ENCODE data around the gene SCAPER. TPM values are rescaled to one million over a fixed set of nuclear protein-coding genes. Genes with fewer than 3 reads are reported as not detected.

SCAPER gene
- total and polyA plus RNA-seq, 2 donors (not counting 1 experiment from before 2014, with no cell fraction given): 8.3 to 61.6 TPM

- Histone ChIP-seq H4K20me1 (ENCODE audit: control insufficient read depth, insufficient read depth, low read length, poor library complexity, severe bottlenecking) (peaks cover 19% of the 10 kb centered on the region), H3K27me3 (replicated peaks in 1 of 4; ENCODE audit: control extremely low read depth in 1 of 4, control insufficient read depth in 3 of 4, insufficient read depth in 4 of 4, low read length in 3 of 4) (peaks cover 10 to 70% (median 57%) of the 10 kb centered on the region in 4 experiments), H3K4me3 (ENCODE audit: control extremely low read depth in 1 of 5, extremely low read depth in 1 of 5, insufficient read depth in 1 of 5, low read depth in 2 of 5, low read length in 4 of 5) (peak overlapping the region; percentile 11 to 55 (median 36)), H3K36me3 (replicated peaks in 1 of 2; ENCODE audit: control extremely low read depth in 1 of 2, control insufficient read depth in 1 of 2, extremely low read depth in 1 of 2, insufficient read depth in 2 of 2, low read length in 1 of 2) (no peaks in the 10 kb centered on the region), H3K9ac (ENCODE audit: low read length) (peak overlapping the region; percentile 59), H3K9me3 (ENCODE audit: control extremely low read depth in 1 of 3, control insufficient read depth in 2 of 3, insufficient read depth in 1 of 3, low read length in 2 of 3) (peaks cover 3 to 37% (median 10%) of the 10 kb centered on the region in 3 donors), H2AFZ (ENCODE audit: insufficient read depth, low read depth, low read length, poor library complexity, severe bottlenecking) (peak overlapping the region; percentile 47), H3K4me2 (replicated peaks; ENCODE audit: low read depth, low read length, poor library complexity, severe bottlenecking) (peak overlapping the region; percentile 90), H3K4me1 (ENCODE audit: control insufficient read depth in 2 of 2, insufficient read depth in 2 of 2, low read length in 2 of 2) (peaks cover 46 to 57% of the 10 kb centered on the region in 2 donors), H3K79me2 (ENCODE audit: control insufficient read depth, insufficient read depth, low read length) (no peaks in the 10 kb centered on the region), H3K27ac (ENCODE audit: low read length in 2 of 2) (no peak overlapping the region)
- ATAC-seq (ENCODE audit: low read depth): peak; percentile 31
- H3K27ac Mint-ChIP-seq: no peak overlapping the region
- H3K27me3 Mint-ChIP-seq: peaks cover 50% of the 10 kb centered on the region
- POLR2A ChIA-PET: interaction anchor here (0.6 to 1.9 kb wide), 2 partner anchors 10 to 894 kb away, joined by 4 to 9 read pairs; partner anchors contain the start of gene ISL2
- CTCF ChIA-PET: interaction anchor here (2.9 kb wide), 1 partner anchor 10 kb away, joined by 9 read pairs; the partner anchor contains the start of gene ISL2
- H3K9me3 Mint-ChIP-seq (ENCODE audit: insufficient read depth): no peaks in the 10 kb centered on the region
- H3K4me3 Mint-ChIP-seq: peak overlapping the region; percentile 60
- TF ChIP-seq, protein P1, sequence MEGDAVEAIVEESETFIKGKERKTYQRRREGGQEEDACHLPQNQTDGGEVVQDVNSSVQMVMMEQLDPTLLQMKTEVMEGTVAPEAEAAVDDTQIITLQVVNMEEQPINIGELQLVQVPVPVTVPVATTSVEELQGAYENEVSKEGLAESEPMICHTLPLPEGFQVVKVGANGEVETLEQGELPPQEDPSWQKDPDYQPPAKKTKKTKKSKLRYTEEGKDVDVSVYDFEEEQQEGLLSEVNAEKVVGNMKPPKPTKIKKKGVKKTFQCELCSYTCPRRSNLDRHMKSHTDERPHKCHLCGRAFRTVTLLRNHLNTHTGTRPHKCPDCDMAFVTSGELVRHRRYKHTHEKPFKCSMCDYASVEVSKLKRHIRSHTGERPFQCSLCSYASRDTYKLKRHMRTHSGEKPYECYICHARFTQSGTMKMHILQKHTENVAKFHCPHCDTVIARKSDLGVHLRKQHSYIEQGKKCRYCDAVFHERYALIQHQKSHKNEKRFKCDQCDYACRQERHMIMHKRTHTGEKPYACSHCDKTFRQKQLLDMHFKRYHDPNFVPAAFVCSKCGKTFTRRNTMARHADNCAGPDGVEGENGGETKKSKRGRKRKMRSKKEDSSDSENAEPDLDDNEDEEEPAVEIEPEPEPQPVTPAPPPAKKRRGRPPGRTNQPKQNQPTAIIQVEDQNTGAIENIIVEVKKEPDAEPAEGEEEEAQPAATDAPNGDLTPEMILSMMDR (IDR thresholded peaks at IDR 0.05): no peak
- TF ChIP-seq EZH2 (IDR thresholded peaks at IDR 0.05; ENCODE audit: borderline replicate concordance, insufficient read depth, low read depth, low read length, poor library complexity, severe bottlenecking): no peak
- WGBS (ENCODE audit: insufficient coverage): 2% methylated on average over 65 of the region's 65 CpGs
- intact Hi-C loops (cut with micrococcal nuclease): loop anchor here (1.0 kb wide), 1 partner anchor 11 kb away; no protein-coding TSS in a partner anchor
- peaks cover 28% of the 10 kb centered on the region for H3K4me1 Mint-ChIP-seq
- DNase-seq: peak; percentile 69
Observed at GRCh38 chr15:76345880-76346668, 559.1 kb downstream of the SCAPER start.

GRCh38 chr15:76345583-76345879 is 559.6 kb downstream of the SCAPER start:
- Histone ChIP-seq H3K79me2 (ENCODE audit: control insufficient read depth, insufficient read depth, low read length) (no peaks in the 10 kb centered on the region), H3K4me2 (replicated peaks; ENCODE audit: low read depth, low read length, poor library complexity, severe bottlenecking) (peak overlapping the region; percentile 90), H3K9me3 (ENCODE audit: control extremely low read depth in 1 of 3, control insufficient read depth in 2 of 3, insufficient read depth in 1 of 3, low read length in 2 of 3) (peaks cover 3 to 41% (median 10%) of the 10 kb centered on the region in 3 donors), H2AFZ (ENCODE audit: insufficient read depth, low read depth, low read length, poor library complexity, severe bottlenecking) (no peak overlapping the region), H3K4me1 (ENCODE audit: control insufficient read depth in 2 of 2, insufficient read depth in 2 of 2, low read length in 2 of 2) (peaks cover 51 to 62% of the 10 kb centered on the region in 2 donors), H3K27me3 (replicated peaks in 1 of 4; ENCODE audit: control extremely low read depth in 1 of 4, control insufficient read depth in 3 of 4, insufficient read depth in 4 of 4, low read length in 3 of 4) (peaks cover 10 to 75% (median 60%) of the 10 kb centered on the region in 4 experiments), H3K27ac (ENCODE audit: low read length in 2 of 2) (no peak overlapping the region), H4K20me1 (ENCODE audit: control insufficient read depth, insufficient read depth, low read length, poor library complexity, severe bottlenecking) (peaks cover 24% of the 10 kb centered on the region), H3K4me3 (ENCODE audit: control extremely low read depth in 1 of 5, extremely low read depth in 1 of 5, insufficient read depth in 1 of 5, low read depth in 2 of 5, low read length in 4 of 5) (no peak overlapping the region), H3K36me3 (replicated peaks in 1 of 2; ENCODE audit: control extremely low read depth in 1 of 2, control insufficient read depth in 1 of 2, extremely low read depth in 1 of 2, insufficient read depth in 2 of 2, low read length in 1 of 2) (no peaks in the 10 kb centered on the region), H3K9ac (ENCODE audit: low read length) (no peak overlapping the region)
- H3K4me1 Mint-ChIP-seq: peaks cover 33% of the 10 kb centered on the region
- peak overlapping the region; percentile 60 for H3K4me3 Mint-ChIP-seq
- intact Hi-C loops (cut with micrococcal nuclease): no loop called here
- ChIA-PET POLR2A (interaction anchor here (0.6 to 1.9 kb wide), 2 partner anchors 10 to 893 kb away, joined by 4 to 9 read pairs; partner anchors contain the start of gene ISL2), CTCF (interaction anchor here (2.9 kb wide), 1 partner anchor 10 kb away, joined by 9 read pairs; the partner anchor contains the start of gene ISL2)
- H3K9me3 Mint-ChIP-seq (ENCODE audit: insufficient read depth): no peaks in the 10 kb centered on the region
- peaks cover 55% of the 10 kb centered on the region for H3K27me3 Mint-ChIP-seq
- ATAC-seq (ENCODE audit: low read depth): no peak
- TF ChIP-seq EZH2 (IDR thresholded peaks at IDR 0.05; ENCODE audit: borderline replicate concordance, insufficient read depth, low read depth, low read length, poor library complexity, severe bottlenecking): no peak
- TF ChIP-seq, protein P1 (IDR thresholded peaks at IDR 0.05): no peak
- DNase-seq: no peak
- no peak overlapping the region for H3K27ac Mint-ChIP-seq
- 13% methylated on average over 7 of the region's 7 CpGs for WGBS (ENCODE audit: insufficient coverage)
